ENCODE measurements around the gene FLNB. TPM values are rescaled to one million over a fixed set of nuclear protein-coding genes. Genes with fewer than 3 reads are reported as not detected.

FLNB gene
- total and polyA plus RNA-seq, 2 of the 4 experiments (the other 2 are of a cell fraction), result 78.0 to 136 TPM

DNA sequence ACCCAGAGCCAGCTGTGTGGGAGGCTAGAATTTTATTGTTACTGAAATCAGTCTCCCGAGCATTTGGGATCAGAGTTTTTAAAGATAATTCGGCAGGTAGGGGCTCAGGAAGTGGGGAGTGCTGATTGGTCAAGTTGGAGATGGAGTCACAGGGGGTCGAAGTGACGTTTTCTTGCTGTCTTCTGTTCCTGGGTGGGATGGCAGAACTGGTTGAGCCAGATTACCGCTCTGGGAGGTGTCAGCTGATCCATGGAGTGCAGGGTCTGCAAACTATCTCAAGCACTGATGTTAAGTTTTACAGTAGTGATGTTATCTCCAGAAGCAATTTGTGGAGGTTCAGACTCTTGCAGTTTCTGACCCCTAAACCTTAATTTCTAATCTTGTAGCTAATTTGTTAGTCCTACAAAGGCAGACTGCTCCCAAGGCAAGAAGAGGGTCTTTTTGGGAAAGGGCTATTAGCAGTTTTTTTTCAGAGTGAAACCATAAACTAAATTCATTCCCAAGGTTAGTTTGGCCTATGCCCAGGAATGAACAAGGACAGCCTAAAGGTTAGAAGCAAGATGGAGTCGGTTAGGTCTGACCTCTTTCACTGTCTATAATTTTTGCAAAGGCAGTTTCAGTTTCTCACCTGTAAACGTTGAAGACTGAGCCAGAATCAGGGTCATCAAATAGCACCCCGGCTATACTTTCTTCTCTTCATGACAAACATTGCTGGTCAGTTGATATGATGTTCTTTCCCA lies 28.2 kb downstream of the FLNB start:
- Histone ChIP-seq H3K56ac (ENCODE audit: extremely low read depth, insufficient read depth, low read length) (no peak overlapping the region), H3K27me3 (ENCODE audit: control insufficient read depth, insufficient read depth, low read length) (no peaks in the 10 kb centered on the region), H3K9me3 (ENCODE audit: control insufficient read depth, insufficient read depth, low read length) (no peaks in the 10 kb centered on the region), H3K4me1 (ENCODE audit: control insufficient read depth, insufficient read depth, low read length) (peaks cover 21% of the 10 kb centered on the region), H2BK15ac (ENCODE audit: low read depth, low read length) (no peak overlapping the region), H3K36me3 (ENCODE audit: control insufficient read depth, insufficient read depth, low read length) (peaks cover 4% of the 10 kb centered on the region), H2BK20ac (ENCODE audit: low read depth, low read length) (no peak overlapping the region), H3K79me1 (ENCODE audit: low read depth in 1 of 2, low read length in 2 of 2) (peaks cover 36 to 93% of the 10 kb centered on the region in 2 experiments), H3K4me2 (ENCODE audit: low read depth, low read length) (no peak overlapping the region), H3K14ac (replicated peaks; ENCODE audit: low read depth, low read length) (0 out of 2 replicates have a peak overlapping the region, but pooled peaks have one; percentile 11), H2AK9ac (replicated peaks; ENCODE audit: low read depth, low read length, poor library complexity) (no peak overlapping the region), H2BK5ac (ENCODE audit: low read depth, low read length, poor library complexity, severe bottlenecking) (no peak overlapping the region), H4K8ac (ENCODE audit: low read depth in 2 of 2, low read length in 2 of 2) (no peak overlapping the region), H3K9me1 (ENCODE audit: insufficient read depth, low read length) (peaks cover 36% of the 10 kb centered on the region), H3K4ac (ENCODE audit: low read depth, low read length) (no peak overlapping the region), H3K18ac (ENCODE audit: low read depth, low read length) (no peak overlapping the region), H2BK120ac (ENCODE audit: low read depth, low read length) (no peak overlapping the region), H2AK5ac (ENCODE audit: low read depth, low read length) (no peak overlapping the region), H3K27ac (ENCODE audit: insufficient read depth, low read length) (no peak overlapping the region), H3K9ac (ENCODE audit: low read depth, low read length) (no peak overlapping the region), H4K5ac (ENCODE audit: low read depth, low read length) (no peak overlapping the region), H2AFZ (replicated peaks; ENCODE audit: low read length, poor library complexity) (no peak overlapping the region), H4K20me1 (ENCODE audit: insufficient read depth, low read length) (peaks cover 82% of the 10 kb centered on the region), H4K91ac (ENCODE audit: insufficient read depth, low read depth, low read length) (no peak overlapping the region), H3K4me3 (ENCODE audit: insufficient read depth, low read depth, low read length) (no peak overlapping the region), H3K23ac (ENCODE audit: low read depth, low read length) (no peak overlapping the region)
- CTCF ChIA-PET, result no interaction called here
- 74% methylated on average over 2 of the region's 8 CpGs; no CpG with 5 or more reads in 1 of the 2 experiments for WGBS, 2 experiments (ENCODE audit: extremely low coverage in 2 of 2, insufficient read length in 1 of 2)
- in situ Hi-C loops (cut with MboI; ENCODE audit: low sequenced_read_pairs), result no loop called here
- TF ChIP-seq SMC3 (IDR thresholded peaks at IDR 0.05; ENCODE audit: low read depth, low read length) (no peak), CHD1 (IDR thresholded peaks at IDR 0.05; ENCODE audit: low read depth, low read length) (no peak), CEBPB (IDR thresholded peaks at IDR 0.05; ENCODE audit: low read depth, low read length) (no peak), FOS (IDR thresholded peaks at IDR 0.05; ENCODE audit: low read depth, low read length) (no peak), NFE2L2 (IDR thresholded peaks at IDR 0.05; ENCODE audit: low read depth, low read length) (no peak), RAD21 (IDR thresholded peaks at IDR 0.05; ENCODE audit: low read length) (no peak), POLR2A (IDR thresholded peaks at IDR 0.05; ENCODE audit: low read depth, low read length) (no peak)
- dilution Hi-C loops (cut with HindIII; ENCODE audit: low sequenced_read_pairs, unreplicated experiment), result no loop called here
- ATAC-seq (ENCODE audit: low read depth) (no peak), DNase-seq (no peak)
- no TSS peak for BruUV-seq (replicated peaks)
- intact Hi-C loops (cut with micrococcal nuclease), result no loop called here
- POLR2A ChIA-PET (ENCODE audit: unreplicated experiment), result no interaction called here
